SK-N-SH (cell line): Measurements from ENCODE around the gene BRD4. TPM values are rescaled to one million over a fixed set of nuclear protein-coding genes. Genes with fewer than 3 reads are reported as not detected.

Experiments
- CTCF ChIA-PET: fragments of 300-600, 350-600 bp; formaldehyde crosslinking; extraction: SDS; loops from one replicate; lab custom pipeline; 2021; lab: Yijun Ruan, JAX
- POLR2A ChIA-PET: fragments of 350-600 bp; sonication (Branson Sonifier 250); formaldehyde crosslinking; extraction: SDS; loops from one replicate; lab custom pipeline; 2020; ENCODE audit warnings: antibody characterized with exemption, inconsistent platforms; lab: Yijun Ruan, JAX
- DNase-seq: peaks from one replicate; pipeline ENCODE4 v3.0.0; 2012
- H2AFZ ChIP-seq: fragments of 200-600 bp; sonication (generic); 2 replicates; pipeline ENCODE4 v1.8.1; 2016; ENCODE audit warnings: antibody characterized with exemption, mild to moderate bottlenecking, low read depth
- H3F3A ChIP-seq: fragments of 200-600 bp; sonication (generic); replicated peaks from 2 replicates; pipeline ENCODE3; 2016; ENCODE audit warnings: antibody characterized with exemption, mild to moderate bottlenecking; ENCODE audit not compliant: insufficient read depth
- H3K27ac ChIP-seq, 2 experiments: fragments of 200-500 bp in 1 of 2; fragments of 200-600 bp in 1 of 2; sonication (Bioruptor generic) in 1 of 2; sonication (generic), shearing (Covaris generic) in 1 of 2; 2 replicates each; pipeline versions ENCODE4 v1.5.1 to v1.6.1; 2014 to 2016; ENCODE audit warnings: low read depth in 2 of 2, inconsistent platforms in 1 of 2, low read length in 1 of 2, mild to moderate bottlenecking in 1 of 2, mixed read lengths in 1 of 2
- H3K27me3 ChIP-seq: fragments of 200-600 bp; sonication (generic), shearing (Covaris generic); 2 replicates; pipeline ENCODE4 v1.6.1; 2016; ENCODE audit warnings: mixed run types; ENCODE audit not compliant: insufficient read depth
- H3K36me3 ChIP-seq, 2 experiments: fragments of 200-500 bp in 1 of 2; fragments of 200-600 bp in 1 of 2; sonication (Bioruptor generic) in 1 of 2; sonication (generic) in 1 of 2; replicated peaks in 1 of 2; 2 replicates each; pipeline versions ENCODE3 to v1.5.1; 2014 to 2016; ENCODE audit warnings: low read length in 1 of 2, mild to moderate bottlenecking in 1 of 2; ENCODE audit not compliant: insufficient read depth in 2 of 2, control insufficient read depth in 1 of 2
- H3K4me1 ChIP-seq, 2 experiments: fragments of 200-500 bp in 1 of 2; fragments of 200-600 bp in 1 of 2; sonication (Bioruptor generic) in 1 of 2; sonication (generic), shearing (Covaris generic) in 1 of 2; 2 replicates each; pipeline versions ENCODE4 v1.5.1 to v1.6.1; 2014 to 2016; ENCODE audit warnings: low read depth in 1 of 2, low read length in 1 of 2, mixed run types in 1 of 2; ENCODE audit not compliant: insufficient read depth in 2 of 2, control insufficient read depth in 1 of 2
- H3K4me2 ChIP-seq: fragments of 200-600 bp; sonication (generic), shearing (Covaris generic); 2 replicates; pipeline ENCODE4 v1.6.1; 2017; ENCODE audit warnings: mixed run types
- H3K4me3 ChIP-seq, 2 experiments: fragments of 200-500 bp in 1 of 2; fragments of 200-600 bp in 1 of 2; sonication (Bioruptor generic) in 1 of 2; sonication (generic), shearing (Covaris generic) in 1 of 2; 2 replicates each; pipeline versions ENCODE4 v1.5.1 to v1.8.1; 2014 to 2016; ENCODE audit warnings: low read depth in 2 of 2, inconsistent platforms in 1 of 2, low read length in 1 of 2, mild to moderate bottlenecking in 1 of 2, mixed read lengths in 1 of 2, moderate library complexity in 1 of 2
- H3K79me2 ChIP-seq: fragments of 200-600 bp; sonication (generic); 2 replicates; pipeline ENCODE4 v1.8.1; 2017; ENCODE audit warnings: mild to moderate bottlenecking; ENCODE audit not compliant: insufficient read depth
- H3K9ac ChIP-seq: fragments of 200-600 bp; sonication (generic); 2 replicates; pipeline ENCODE4 v1.6.1; 2017; ENCODE audit warnings: mixed run types
- H3K9me2 ChIP-seq: fragments of 200-600 bp; sonication (generic); 2 replicates; pipeline ENCODE4 v1.6.1; 2017; ENCODE audit warnings: mixed run types
- H3K9me3 ChIP-seq: fragments of 200-600 bp; sonication (generic); 2 replicates; pipeline ENCODE4 v1.6.1; 2017; ENCODE audit warnings: mixed run types, mild to moderate bottlenecking, moderate library complexity
- H4K20me1 ChIP-seq: fragments of 200-600 bp; sonication (generic); 2 replicates; pipeline ENCODE4 v1.6.1; 2017; ENCODE audit warnings: mild to moderate bottlenecking, mixed run types; ENCODE audit not compliant: insufficient read depth
- EZH2phosphoT487 ChIP-seq: fragments of 200-600 bp; sonication (generic); IDR thresholded peaks from 2 replicates; pipeline ENCODE4 v1.6.1; 2017; ENCODE audit warnings: low read depth, mixed run types, mild to moderate bottlenecking, antibody characterized with exemption, moderate library complexity, borderline replicate concordance
- FOSL2 ChIP-seq: IDR thresholded peaks from 2 replicates; pipeline ENCODE4 v1.4.0; 2012; ENCODE audit warnings: low read depth, mild to moderate bottlenecking, moderate library complexity, borderline replicate concordance
- FOXM1 ChIP-seq: IDR thresholded peaks from 2 replicates; pipeline ENCODE4 v1.4.0; 2012; ENCODE audit warnings: low read depth, mild to moderate bottlenecking
- JUND ChIP-seq: IDR thresholded peaks from 2 replicates; pipeline ENCODE4 v1.4.0; 2012
- MEF2A ChIP-seq: IDR thresholded peaks from 2 replicates; pipeline ENCODE4 v1.4.0; 2012; ENCODE audit warnings: low read depth, borderline replicate concordance
- MXI1 ChIP-seq: IDR thresholded peaks from 2 replicates; pipeline ENCODE4 v1.6.1; 2012; ENCODE audit warnings: mild to moderate bottlenecking, low read depth, low read length, improper control_type of control experiment
- NFIC ChIP-seq: IDR thresholded peaks from 2 replicates; pipeline ENCODE4 v1.4.0; 2012; ENCODE audit warnings: borderline replicate concordance
- PBX3 ChIP-seq: IDR thresholded peaks from 2 replicates; pipeline ENCODE4; 2012
- POLR2AphosphoS5 ChIP-seq: IDR thresholded peaks from 2 replicates; pipeline ENCODE4 v1.6.1; 2012; ENCODE audit warnings: low read depth, low read length
- RXRA ChIP-seq: IDR thresholded peaks from 2 replicates; pipeline ENCODE4 v1.4.0; 2012; ENCODE audit warnings: low read depth, mild to moderate bottlenecking, borderline replicate concordance
- SIN3A ChIP-seq: IDR thresholded peaks from 2 replicates; pipeline ENCODE4 v1.6.1; 2012; ENCODE audit warnings: low read depth, mild to moderate bottlenecking, low read length, moderate library complexity, borderline replicate concordance
- WGBS: methylation state at CpG from one replicate; pipeline ENCODE4 v1.1.6; 2017; ENCODE audit warnings: low lambda C conversion rate; 5-methylcytosine and 5-hydroxymethylcytosine counted together
- polyA plus RNA-seq, 3 experiments: library from polyadenylated mRNA; depleted of rRNA; stranded (reverse); fragments of >200 nt; gene quantifications; 2 replicates each; pipeline ENCODE4 v1.2.3, GENCODE V29; 2012
- TF ChIP-seq, protein P1 (sequence below): fragments of 150-350 bp; IDR thresholded peaks from 2 replicates; pipeline ENCODE4 v1.6.1; 2017; ENCODE audit warnings: antibody characterized with exemption, low read length, low read depth, borderline replicate concordance
- TF ChIP-seq, protein P2 (sequence below): IDR thresholded peaks from 2 replicates; pipeline ENCODE4 v1.4.0; 2012; ENCODE audit warnings: low read depth, borderline replicate concordance

Gene BRD4
- polyA plus RNA-seq, 1 of the 3 experiments (the other 2 are of a cell fraction): 10.0 TPM

DNA sequence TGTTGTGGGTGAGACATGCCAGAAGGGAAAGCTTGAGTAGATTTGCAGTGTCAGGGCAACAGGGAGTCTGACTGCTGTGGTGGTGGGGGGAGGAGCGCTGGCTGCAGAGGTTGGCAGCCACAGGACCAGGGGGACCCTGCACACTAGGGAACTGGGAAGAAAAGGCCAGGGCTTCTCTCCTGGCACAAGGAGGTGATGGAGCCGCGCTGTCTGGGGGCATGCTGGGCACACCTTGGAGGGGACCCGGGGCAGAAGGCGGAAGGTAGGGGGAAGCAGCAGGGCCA lies 86.2 kb downstream of the BRD4 start:
- POLR2A ChIA-PET: interaction anchor here (0.6 kb wide), 1 partner anchor 206 kb away, joined by 3 read pairs; no protein-coding TSS in a partner anchor
- 99% methylated on average over 5 of the region's 5 CpGs for WGBS
- H3K4me2 ChIP-seq: no peak overlapping the region
- no peaks in the 10 kb centered on the region for H3K9me2 ChIP-seq
- no peak overlapping the region; a peak in 1 of 4 replicates for H3K27ac ChIP-seq
- H3K9me3 ChIP-seq: no peaks in the 10 kb centered on the region
- no peak for DNase-seq
- H3K27me3 ChIP-seq: no peaks in the 10 kb centered on the region
- CTCF ChIA-PET: interaction anchor here (1.2 kb wide), 1 partner anchor 14 kb away, joined by 6 read pairs; no protein-coding TSS in a partner anchor
- H3K79me2 ChIP-seq: peaks cover 64% of the 10 kb centered on the region
- H2AFZ ChIP-seq: no peak overlapping the region
- peaks cover 19% of the 10 kb centered on the region for H3F3A ChIP-seq
- H3K4me1 ChIP-seq: peaks cover 12 to 28% of the 10 kb centered on the region in 2 experiments
- H4K20me1 ChIP-seq: peaks cover 66% of the 10 kb centered on the region
- H3K36me3 ChIP-seq: peaks cover 18 to 62% of the 10 kb centered on the region in 2 experiments
- H3K9ac ChIP-seq: no peak overlapping the region
- no peak for TF ChIP-seq PBX3
- no peak for TF ChIP-seq MEF2A
- TF ChIP-seq SIN3A: no peak
- TF ChIP-seq POLR2AphosphoS5: no peak
- TF ChIP-seq, protein P1, sequence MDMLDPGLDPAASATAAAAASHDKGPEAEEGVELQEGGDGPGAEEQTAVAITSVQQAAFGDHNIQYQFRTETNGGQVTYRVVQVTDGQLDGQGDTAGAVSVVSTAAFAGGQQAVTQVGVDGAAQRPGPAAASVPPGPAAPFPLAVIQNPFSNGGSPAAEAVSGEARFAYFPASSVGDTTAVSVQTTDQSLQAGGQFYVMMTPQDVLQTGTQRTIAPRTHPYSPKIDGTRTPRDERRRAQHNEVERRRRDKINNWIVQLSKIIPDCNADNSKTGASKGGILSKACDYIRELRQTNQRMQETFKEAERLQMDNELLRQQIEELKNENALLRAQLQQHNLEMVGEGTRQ: no peak
- TF ChIP-seq FOSL2: no peak
- TF ChIP-seq EZH2phosphoT487: no peak
- TF ChIP-seq NFIC: no peak
- no peak for TF ChIP-seq JUND
- no peak for TF ChIP-seq FOXM1
- no peak overlapping the region for H3K4me3 ChIP-seq

GRCh38 chr19:15245370-15246197 lies 86.8 kb downstream of the BRD4 start:
- H3K79me2 ChIP-seq: peaks cover 59% of the 10 kb centered on the region
- H3K9ac ChIP-seq: no peak overlapping the region
- H4K20me1 ChIP-seq: peaks cover 61% of the 10 kb centered on the region
- no peak for DNase-seq
- H3K4me2 ChIP-seq: no peak overlapping the region
- no peak for TF ChIP-seq MXI1
- TF ChIP-seq POLR2AphosphoS5: no peak
- TF ChIP-seq, protein P2, sequence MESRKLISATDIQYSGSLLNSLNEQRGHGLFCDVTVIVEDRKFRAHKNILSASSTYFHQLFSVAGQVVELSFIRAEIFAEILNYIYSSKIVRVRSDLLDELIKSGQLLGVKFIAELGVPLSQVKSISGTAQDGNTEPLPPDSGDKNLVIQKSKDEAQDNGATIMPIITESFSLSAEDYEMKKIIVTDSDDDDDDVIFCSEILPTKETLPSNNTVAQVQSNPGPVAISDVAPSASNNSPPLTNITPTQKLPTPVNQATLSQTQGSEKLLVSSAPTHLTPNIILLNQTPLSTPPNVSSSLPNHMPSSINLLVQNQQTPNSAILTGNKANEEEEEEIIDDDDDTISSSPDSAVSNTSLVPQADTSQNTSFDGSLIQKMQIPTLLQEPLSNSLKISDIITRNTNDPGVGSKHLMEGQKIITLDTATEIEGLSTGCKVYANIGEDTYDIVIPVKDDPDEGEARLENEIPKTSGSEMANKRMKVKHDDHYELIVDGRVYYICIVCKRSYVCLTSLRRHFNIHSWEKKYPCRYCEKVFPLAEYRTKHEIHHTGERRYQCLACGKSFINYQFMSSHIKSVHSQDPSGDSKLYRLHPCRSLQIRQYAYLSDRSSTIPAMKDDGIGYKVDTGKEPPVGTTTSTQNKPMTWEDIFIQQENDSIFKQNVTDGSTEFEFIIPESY: no peak
- TF ChIP-seq RXRA: no peak
- TF ChIP-seq, protein P1: no peak
- TF ChIP-seq JUND: no peak
- no peak for TF ChIP-seq NFIC
- ChIA-PET POLR2A (interaction anchor here (0.6 kb wide), 1 partner anchor 207 kb away, joined by 3 read pairs; no protein-coding TSS in a partner anchor), CTCF (interaction anchor here (1.2 kb wide), 1 partner anchor 15 kb away, joined by 6 read pairs; no protein-coding TSS in a partner anchor)
- no peaks in the 10 kb centered on the region for H3K9me3 ChIP-seq
- H3K27ac ChIP-seq: no peak overlapping the region; a peak in 1 of 4 replicates
- no peaks in the 10 kb centered on the region for H3K27me3 ChIP-seq
- H3K9me2 ChIP-seq: no peaks in the 10 kb centered on the region
- H3K4me3 ChIP-seq: no peak overlapping the region
- H3K4me1 ChIP-seq: peaks cover 12 to 22% of the 10 kb centered on the region in 2 experiments
- H3K36me3 ChIP-seq: peaks cover 21 to 68% of the 10 kb centered on the region in 2 experiments
- peaks cover 14% of the 10 kb centered on the region for H3F3A ChIP-seq
- no peak overlapping the region for H2AFZ ChIP-seq
- WGBS: 99% methylated on average over 8 of the region's 20 CpGs
